Testis (tissue), 3 donors: ENCODE data around the gene NME7. TPM values are rescaled to one million over a fixed set of nuclear protein-coding genes. Genes with fewer than 3 reads are reported as not detected.

ENCODE experiments used
- DNase-seq: peaks from one replicate; pipeline ENCODE4 v3.0.0-alpha.2; 2019
- H3K27ac ChIP-seq, 2 donors: fragments of 200-600 bp; sonication (generic); one replicate each; pipeline ENCODE4 v1.5.1; 2019
- H3K27me3 ChIP-seq: fragments of 200-600 bp; sonication (generic); one replicate; pipeline ENCODE4 v1.5.1; 2019
- H3K36me3 ChIP-seq: fragments of 200-600 bp; sonication (generic); one replicate; pipeline ENCODE4 v1.5.1; 2017; ENCODE audit warnings: low read depth; ENCODE audit errors: missing control alignments
- H3K4me1 ChIP-seq: fragments of 200-600 bp; sonication (generic); one replicate; pipeline ENCODE4 v1.5.1; 2019
- H3K4me3 ChIP-seq, 2 donors: fragments of 200-600 bp; sonication (generic); one replicate each; pipeline ENCODE4 v1.5.1; 2017 to 2019
- H3K9me3 ChIP-seq: fragments of 200-600 bp; sonication (generic); one replicate; pipeline ENCODE4 v1.5.1; 2017
- POLR2A ChIP-seq: fragments of 450-650 bp; IDR thresholded peaks from one replicate; pipeline ENCODE4 v1.6.1; 2017; ENCODE audit warnings: antibody characterized with exemption, mild to moderate bottlenecking, moderate library complexity
- WGBS, 2 donors: methylation state at CpG; one replicate each; pipeline ENCODE4 v1.1.5; 2018; 5-methylcytosine and 5-hydroxymethylcytosine counted together
- intact Hi-C: fragments of 100-400 bp; cut with DNase I; formaldehyde crosslinking; loops from one replicate; pipeline ENCODE4 v1.15.1; 2023; ENCODE audit warnings: low total_unique reads
- polyA plus RNA-seq: library from polyadenylated mRNA; stranded (reverse); fragments of 350-450 nt; fragmentation: Illumina TruSeq; extraction: RNeasy Lipid Tissue Mini Kit (QIAGEN cat#74804); gene quantifications from one replicate; pipeline ENCODE4 v1.2.3, GENCODE V29; 2014; ENCODE audit warnings: low read depth, low replicate concordance; ENCODE audit not compliant: insufficient read depth
- total RNA-seq, 2 donors: library from RNA; depleted of rRNA; stranded (reverse); fragments of >200 nt; gene quantifications; one replicate each; pipeline ENCODE4 v1.2.3, GENCODE V29; 2016
- TF ChIP-seq, protein P1 (sequence below), 3 experiments: fragments of 450-650 bp in 2 of 3; fragments of 200-600 bp in 1 of 3; sonication (generic) in 1 of 3; IDR thresholded peaks; one replicate each; pipeline ENCODE4 v1.5.1; 2016 to 2019; ENCODE audit warnings: antibody characterized with exemption in 3 of 3, mild to moderate bottlenecking in 2 of 3, moderate library complexity in 1 of 3

NME7 gene
- total and polyA plus RNA-seq, 3 donors from 2014 or later = 21.4 to 29.0 (median 24.0) TPM

DNA sequence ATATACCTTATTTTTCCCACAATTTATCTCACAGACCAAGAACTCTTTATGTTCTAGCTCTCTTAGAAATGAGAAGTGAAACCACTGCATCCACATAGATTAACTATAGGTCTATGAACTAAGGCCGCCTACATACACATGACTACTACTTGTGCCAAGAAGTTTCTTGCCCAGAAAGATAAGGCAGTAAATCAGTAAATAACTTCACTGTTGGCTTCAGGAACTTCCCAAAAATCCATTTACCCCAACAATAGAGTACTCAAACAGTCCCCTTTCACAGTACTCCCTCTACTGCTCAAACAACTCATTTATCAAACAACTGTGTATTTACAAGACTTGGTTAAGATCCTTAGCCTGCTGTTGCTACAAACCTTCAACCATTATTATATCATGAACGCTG is 96.5 kb downstream of the NME7 start:
- 63% methylated on average over 2 of the region's 2 CpGs; no CpG with 5 or more reads in 1 of the 2 donors for WGBS, 2 donors
- Histone ChIP-seq H3K36me3 (no peaks in the 10 kb centered on the region), H3K27me3 (no peaks in the 10 kb centered on the region), H3K9me3 (no peaks in the 10 kb centered on the region), H3K4me3 (no peak overlapping the region), H3K4me1 (no peaks in the 10 kb centered on the region), H3K27ac (no peak overlapping the region)
- intact Hi-C loops = no loop called here
- no peak for DNase-seq
- TF ChIP-seq POLR2A = no peak
- TF ChIP-seq, protein P1, sequence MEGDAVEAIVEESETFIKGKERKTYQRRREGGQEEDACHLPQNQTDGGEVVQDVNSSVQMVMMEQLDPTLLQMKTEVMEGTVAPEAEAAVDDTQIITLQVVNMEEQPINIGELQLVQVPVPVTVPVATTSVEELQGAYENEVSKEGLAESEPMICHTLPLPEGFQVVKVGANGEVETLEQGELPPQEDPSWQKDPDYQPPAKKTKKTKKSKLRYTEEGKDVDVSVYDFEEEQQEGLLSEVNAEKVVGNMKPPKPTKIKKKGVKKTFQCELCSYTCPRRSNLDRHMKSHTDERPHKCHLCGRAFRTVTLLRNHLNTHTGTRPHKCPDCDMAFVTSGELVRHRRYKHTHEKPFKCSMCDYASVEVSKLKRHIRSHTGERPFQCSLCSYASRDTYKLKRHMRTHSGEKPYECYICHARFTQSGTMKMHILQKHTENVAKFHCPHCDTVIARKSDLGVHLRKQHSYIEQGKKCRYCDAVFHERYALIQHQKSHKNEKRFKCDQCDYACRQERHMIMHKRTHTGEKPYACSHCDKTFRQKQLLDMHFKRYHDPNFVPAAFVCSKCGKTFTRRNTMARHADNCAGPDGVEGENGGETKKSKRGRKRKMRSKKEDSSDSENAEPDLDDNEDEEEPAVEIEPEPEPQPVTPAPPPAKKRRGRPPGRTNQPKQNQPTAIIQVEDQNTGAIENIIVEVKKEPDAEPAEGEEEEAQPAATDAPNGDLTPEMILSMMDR (IDR thresholded peaks at IDR 0.05) = peak in 1 of 3 experiments; percentile 12

DNA sequence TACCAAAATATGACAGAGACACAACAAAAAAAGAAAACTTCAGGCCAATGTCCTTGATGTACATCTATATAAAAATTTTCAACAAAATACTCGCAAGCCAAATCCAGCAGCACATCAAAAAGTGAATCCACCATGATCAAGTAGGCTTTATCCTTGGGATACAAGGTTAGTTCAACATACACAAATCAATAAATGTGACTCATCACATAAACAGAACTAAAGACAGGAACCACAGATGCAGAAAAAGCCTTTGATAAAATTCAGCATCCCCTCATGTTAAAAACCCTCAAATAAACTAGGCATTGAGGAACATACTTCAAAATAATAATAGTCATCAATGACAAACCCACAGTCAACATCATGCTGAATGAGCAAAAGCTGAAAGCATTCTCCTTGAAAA is 101.5 kb downstream of the NME7 start:
- Histone ChIP-seq H3K27ac (no peak overlapping the region), H3K9me3 (no peaks in the 10 kb centered on the region), H3K4me1 (no peaks in the 10 kb centered on the region), H3K27me3 (no peaks in the 10 kb centered on the region), H3K4me3 (no peak overlapping the region), H3K36me3 (no peaks in the 10 kb centered on the region)
- 94% methylated on average over 1 of the region's 1 CpG; no CpG with 5 or more reads in 1 of the 2 donors for WGBS, 2 donors
- TF ChIP-seq POLR2A = no peak
- TF ChIP-seq, protein P1 (IDR thresholded peaks at IDR 0.05) = no peak
- no peak for DNase-seq
- intact Hi-C loops = no loop called here

DNA sequence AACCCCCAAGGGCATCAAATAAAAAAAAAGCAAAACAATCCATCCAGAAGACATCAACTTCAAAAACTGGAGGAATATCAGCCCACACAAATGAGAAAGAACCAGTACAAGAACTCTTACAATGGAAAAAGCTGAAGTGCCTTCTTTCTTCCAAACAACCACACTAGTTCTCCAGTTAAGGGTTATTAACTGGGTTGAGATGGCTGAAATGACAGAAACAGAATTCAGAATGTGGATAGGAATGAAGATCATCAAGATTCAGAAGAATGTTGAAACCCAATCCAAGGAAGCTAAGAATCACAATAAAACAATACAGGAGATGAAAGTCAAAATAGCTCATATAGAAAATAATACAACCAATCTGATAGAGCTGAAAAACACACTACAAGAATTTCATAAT is 104.5 kb downstream of the NME7 start:
- TF ChIP-seq, protein P1 (IDR thresholded peaks at IDR 0.05) = no peak
- TF ChIP-seq POLR2A = no peak
- DNase-seq = no peak
- Histone ChIP-seq H3K36me3 (no peaks in the 10 kb centered on the region), H3K4me3 (no peak overlapping the region), H3K9me3 (no peaks in the 10 kb centered on the region), H3K4me1 (no peaks in the 10 kb centered on the region), H3K27ac (no peak overlapping the region), H3K27me3 (no peaks in the 10 kb centered on the region)
- intact Hi-C loops = no loop called here

DNA sequence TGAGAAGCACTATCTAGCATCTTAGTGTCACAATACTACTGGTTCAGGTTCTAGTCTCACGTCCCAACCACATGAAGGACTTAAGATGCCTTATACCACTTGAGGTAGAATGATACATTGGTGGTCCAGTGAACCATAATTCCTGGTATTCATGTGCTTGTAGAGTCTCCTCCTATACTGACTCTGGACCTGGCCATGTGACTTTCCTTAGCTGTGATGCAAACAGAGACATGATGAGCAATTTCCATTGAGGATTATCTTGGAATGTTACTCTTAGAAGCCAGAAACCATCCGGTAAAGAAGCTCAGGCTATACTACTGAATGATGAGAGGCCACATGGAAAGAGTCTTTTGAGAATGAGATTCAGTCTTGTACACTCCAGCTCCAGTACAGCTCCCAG is 105.7 kb downstream of the NME7 start:
- DNase-seq = no peak
- no peaks in the 10 kb centered on the region for H3K36me3 ChIP-seq
- WGBS, 2 donors = 98% methylated on average over 2 of the region's 2 CpGs; no CpG with 5 or more reads in 1 of the 2 donors
- H3K4me3 ChIP-seq = no peak overlapping the region
- H3K27me3 ChIP-seq = no peaks in the 10 kb centered on the region
- H3K27ac ChIP-seq = no peak overlapping the region
- TF ChIP-seq, protein P1 (IDR thresholded peaks at IDR 0.05) = no peak
- no peak for TF ChIP-seq POLR2A
- H3K4me1 ChIP-seq = no peaks in the 10 kb centered on the region
- intact Hi-C loops = no loop called here
- no peaks in the 10 kb centered on the region for H3K9me3 ChIP-seq

DNA sequence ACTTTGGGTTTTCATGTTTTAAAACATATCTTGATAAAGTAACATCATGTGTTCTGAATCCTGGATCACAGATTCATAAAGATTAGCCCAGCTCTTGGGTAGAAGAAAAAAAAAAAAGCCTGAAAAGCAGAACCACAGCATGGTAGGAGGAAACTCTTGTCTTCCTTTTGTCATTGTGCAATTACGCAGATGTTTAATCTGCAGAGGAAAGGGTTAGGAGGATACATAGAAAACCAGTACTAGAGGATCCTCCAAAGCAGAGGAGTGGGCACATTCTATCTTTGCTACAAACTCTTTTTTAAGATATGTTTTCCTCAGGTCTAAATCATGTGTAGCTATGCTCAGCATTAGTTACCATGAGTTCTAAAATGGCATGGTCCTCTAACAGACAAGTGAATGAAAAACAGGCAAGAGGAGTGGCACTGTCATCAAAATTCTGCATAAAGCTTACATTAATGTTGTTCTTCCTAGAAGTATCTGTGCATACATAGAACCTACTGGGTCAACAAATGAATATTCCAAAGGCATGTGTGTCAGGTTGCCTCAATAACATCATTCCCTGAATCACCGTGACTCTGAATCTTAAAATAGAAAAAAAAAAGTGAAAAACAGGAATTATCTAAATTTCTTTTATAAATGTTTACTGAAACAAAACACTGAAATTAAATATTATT is 107.0 kb downstream of the NME7 start:
- no peak for TF ChIP-seq POLR2A
- TF ChIP-seq, protein P1 (IDR thresholded peaks at IDR 0.05) = no peak
- no peaks in the 10 kb centered on the region for H3K9me3 ChIP-seq
- H3K27me3 ChIP-seq = no peaks in the 10 kb centered on the region
- H3K36me3 ChIP-seq = no peaks in the 10 kb centered on the region
- no peak overlapping the region for H3K4me3 ChIP-seq
- no peaks in the 10 kb centered on the region for H3K4me1 ChIP-seq
- no peak for DNase-seq
- intact Hi-C loops = no loop called here
- 88% methylated on average over 2 of the region's 2 CpGs; no CpG with 5 or more reads in 1 of the 2 donors for WGBS, 2 donors
- H3K27ac ChIP-seq = no peak overlapping the region
